Testis (tissue), 2 donors: ENCODE data around the gene FHAD1.

Experiments
- CTCF ChIP-seq, 3 experiments: fragments of 450-650 bp in 2 of 3; fragments of 200-600 bp in 1 of 3; sonication (generic) in 1 of 3; IDR thresholded peaks; one replicate each; pipeline ENCODE4 v1.5.1; 2016 to 2019; ENCODE audit warnings: antibody characterized with exemption in 3 of 3, mild to moderate bottlenecking in 2 of 3, moderate library complexity in 1 of 3
- POLR2A ChIP-seq: fragments of 450-650 bp; IDR thresholded peaks from one replicate; pipeline ENCODE4 v1.6.1; 2017; ENCODE audit warnings: antibody characterized with exemption, mild to moderate bottlenecking, moderate library complexity

GRCh38 chr1:15413563-15414444, 166.8 kb downstream of the FHAD1 start:
- TF ChIP-seq CTCF (IDR thresholded peaks at IDR 0.05) (no peak), POLR2A (no peak)
